GM10847 (cell line): ENCODE measurements around the gene SPATA13.
"Not testable (repeated sequence)": the region's sequence is repeated elsewhere in the genome, so short reads cannot be mapped to it uniquely, and the experiment has no call there.

Source experiments
- POLR2A ChIP-seq: IDR thresholded peaks from 2 replicates; pipeline ENCODE4 v1.6.1; 2011; ENCODE audit not compliant: insufficient read length; ENCODE audit errors: extremely low read depth

The SPATA13 gene

DNA sequence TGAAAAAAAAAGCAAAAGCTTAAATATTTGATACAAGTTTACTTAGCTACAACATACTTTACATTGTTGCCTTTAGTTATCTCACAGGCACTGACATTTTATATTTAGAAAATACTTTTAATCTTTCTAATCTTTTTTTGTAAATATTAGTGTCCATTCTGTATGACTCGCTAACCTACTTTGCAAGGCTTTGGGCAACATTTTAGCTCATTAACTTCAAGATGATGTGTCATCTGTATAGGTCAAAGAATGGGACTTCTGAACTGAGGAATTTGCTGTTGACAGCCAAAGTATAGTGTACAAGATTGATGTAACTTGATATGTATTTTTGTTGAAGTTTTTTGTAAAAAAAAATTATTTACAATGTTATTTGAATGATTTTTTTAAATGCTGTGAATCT, 146.1 kb downstream of the SPATA13 start:
- no peak for TF ChIP-seq POLR2A

DNA sequence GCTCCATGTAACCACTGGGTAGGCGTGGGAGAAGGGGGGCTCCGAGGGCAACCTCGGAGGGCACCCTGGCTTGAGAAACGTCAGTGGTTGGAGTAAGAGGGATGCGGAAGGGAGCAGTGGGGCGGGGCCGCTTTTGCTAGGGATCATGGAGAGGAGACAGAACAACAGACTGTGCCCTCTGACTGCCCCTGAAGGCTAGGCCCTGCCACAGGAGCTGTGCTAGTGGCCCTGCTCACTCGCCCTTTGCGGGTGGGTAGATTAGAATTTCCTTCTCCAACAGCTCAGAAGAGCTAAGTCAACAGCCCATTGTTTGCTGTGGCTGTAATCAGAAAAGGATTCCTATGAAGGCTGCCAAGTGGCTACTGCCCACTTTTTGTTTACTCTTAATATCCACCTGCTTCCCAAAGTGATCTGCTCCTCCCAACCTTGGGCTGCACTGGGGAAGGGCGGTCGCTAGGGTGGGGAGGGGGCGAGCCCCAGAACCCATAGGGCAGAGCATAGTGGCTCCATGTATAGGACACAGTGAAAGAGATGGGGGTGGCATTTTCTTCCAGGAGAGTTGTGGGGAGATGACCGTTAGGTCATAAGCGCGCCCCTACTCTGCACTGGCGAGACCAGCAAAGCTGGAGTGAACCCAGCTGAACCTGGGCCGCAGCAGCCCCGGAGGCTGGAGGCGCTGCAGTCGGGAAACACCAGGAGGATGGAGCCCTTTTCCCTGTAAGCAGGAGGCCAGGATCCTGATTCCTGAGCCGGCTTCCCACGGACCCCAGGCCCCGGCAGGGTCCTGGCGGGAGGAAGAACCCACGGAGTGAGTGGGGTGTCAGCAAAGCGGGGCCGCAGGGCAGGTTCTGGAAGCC, 146.9 kb downstream of the SPATA13 start:
- TF ChIP-seq POLR2A: no peak

DNA sequence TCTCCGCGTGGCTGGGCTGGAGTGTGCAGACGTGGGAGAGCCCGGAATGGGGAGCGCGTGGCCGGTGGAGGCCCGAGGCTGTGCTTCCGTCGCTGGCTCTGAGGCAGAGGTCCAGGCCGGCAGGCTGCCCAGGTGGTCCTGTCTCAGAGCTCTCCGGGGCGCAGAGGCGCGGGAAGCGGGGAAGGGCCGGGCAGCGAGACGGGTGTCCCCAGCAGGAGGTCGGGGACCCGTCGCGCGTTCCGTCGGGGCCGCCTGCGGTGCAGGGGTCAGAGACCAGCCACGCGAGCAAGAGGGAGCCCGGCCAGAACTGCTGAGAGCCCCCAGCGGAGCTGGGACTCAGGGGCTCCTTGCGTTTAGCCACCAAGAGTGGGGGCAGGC, 147.5 kb downstream of the SPATA13 start:
- no peak for TF ChIP-seq POLR2A

- TF ChIP-seq POLR2A: no peak
Observed at GRCh38 chr13:24308488-24309020, 148.0 kb downstream of the SPATA13 start.

- TF ChIP-seq POLR2A: not testable (repeated sequence)
Observed at GRCh38 chr13:24309300-24309699, 148.8 kb downstream of the SPATA13 start, which contains the start of gene C1QTNF9. Gene C1QTNF9 (plus strand): TSS chr13:24309580. CDS start chr13:24316004, 6,424 bp downstream.

GRCh38 chr13:24313439-24313838, 152.9 kb downstream of the SPATA13 start:
- no peak for TF ChIP-seq POLR2A

DNA sequence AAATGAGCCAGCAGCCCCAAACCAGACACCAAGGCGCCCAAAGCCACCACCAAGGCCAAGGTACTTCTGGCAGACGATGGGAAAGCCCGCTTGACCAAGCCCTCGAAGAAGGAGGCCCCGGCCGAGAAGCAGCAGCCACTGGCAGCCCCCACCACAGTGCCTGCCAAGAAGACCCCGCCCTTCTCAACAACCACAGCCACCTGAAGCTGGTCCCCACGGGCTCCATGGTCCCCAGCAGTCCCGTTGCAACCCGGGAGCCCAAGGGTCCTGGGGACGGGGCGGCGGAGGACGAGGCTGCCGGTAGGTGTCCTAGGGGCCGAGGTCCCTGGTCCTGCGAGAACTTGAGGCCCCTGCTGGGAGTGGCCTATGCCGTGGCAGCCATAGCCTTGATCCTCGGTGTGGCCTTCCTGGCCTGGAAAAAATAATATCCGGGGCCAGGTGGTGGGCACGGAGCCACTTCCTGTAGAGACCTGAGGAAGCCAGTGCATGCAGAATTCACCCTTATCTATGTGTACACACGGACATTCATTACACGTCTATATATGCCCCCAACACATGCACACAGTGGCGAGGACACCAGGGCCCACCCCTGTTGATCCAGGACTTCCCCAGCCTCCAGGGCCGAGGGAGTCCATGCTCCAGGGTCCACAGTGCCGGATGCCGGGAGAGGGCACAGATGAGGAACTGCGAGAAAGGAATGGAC, 162.7 kb downstream of the SPATA13 start:
- TF ChIP-seq POLR2A: no peak

- no peak for TF ChIP-seq POLR2A
Observed at GRCh38 chr13:24323739-24324075, 163.2 kb downstream of the SPATA13 start.

GRCh38 chr13:24328145-24328544, 167.6 kb downstream of the SPATA13 start:
- no peak for TF ChIP-seq POLR2A

GRCh38 chr13:24338721-24339120, 178.2 kb downstream of the SPATA13 start:
- TF ChIP-seq POLR2A: no peak

DNA sequence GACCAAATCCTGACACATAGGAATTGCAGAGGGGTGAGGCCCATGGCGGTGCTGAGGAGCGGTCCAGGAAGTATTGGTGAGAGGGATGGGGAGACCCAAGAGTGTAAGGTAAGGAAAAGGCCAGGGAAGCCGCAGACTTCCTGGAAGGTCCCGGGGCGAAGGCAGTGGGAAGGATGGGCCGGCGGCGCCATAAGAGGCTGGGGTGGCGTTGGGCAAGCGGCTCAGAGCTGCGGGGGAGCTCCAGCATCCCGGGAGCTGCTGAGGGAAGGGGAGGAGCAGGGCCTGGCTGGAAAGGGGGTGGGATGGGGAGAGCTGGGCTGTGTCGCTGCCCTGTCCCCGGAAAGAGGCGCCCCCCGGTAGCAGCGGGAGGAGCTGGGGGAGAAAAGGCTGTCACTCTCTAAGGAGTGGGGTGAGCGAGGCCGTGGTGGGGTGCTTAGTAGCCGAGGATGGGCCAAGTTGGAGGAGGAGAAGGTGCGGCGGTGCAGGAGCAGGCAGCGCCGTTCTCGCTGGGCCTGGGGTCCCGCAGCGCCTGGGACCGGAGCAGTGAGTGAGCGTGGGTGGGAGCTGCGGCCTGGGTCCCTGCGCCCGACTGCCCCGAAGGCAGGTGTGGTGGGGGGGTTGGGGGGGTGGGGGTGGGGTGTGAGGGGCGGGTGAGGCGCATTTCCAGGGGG, 179.6 kb downstream of the SPATA13 start:
- TF ChIP-seq POLR2A: no peak

DNA sequence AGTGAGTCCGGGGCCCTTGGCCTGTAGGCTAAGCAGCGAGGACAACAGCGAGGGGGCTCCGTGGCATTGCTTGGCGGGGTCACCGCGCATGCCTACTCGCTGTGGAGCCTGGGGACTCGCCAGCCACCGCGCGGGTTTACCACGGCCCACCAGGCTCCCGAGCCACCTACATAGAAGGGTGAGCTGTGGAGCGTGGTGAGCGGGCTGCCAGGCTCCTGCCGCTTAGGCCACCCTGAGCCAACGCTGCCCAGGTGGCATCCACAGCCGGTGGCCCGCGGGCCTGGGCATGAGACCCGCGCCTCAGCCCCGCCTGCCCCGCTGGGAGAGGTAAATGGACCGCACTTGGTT, 180.1 kb downstream of the SPATA13 start:
- TF ChIP-seq POLR2A: no peak

DNA sequence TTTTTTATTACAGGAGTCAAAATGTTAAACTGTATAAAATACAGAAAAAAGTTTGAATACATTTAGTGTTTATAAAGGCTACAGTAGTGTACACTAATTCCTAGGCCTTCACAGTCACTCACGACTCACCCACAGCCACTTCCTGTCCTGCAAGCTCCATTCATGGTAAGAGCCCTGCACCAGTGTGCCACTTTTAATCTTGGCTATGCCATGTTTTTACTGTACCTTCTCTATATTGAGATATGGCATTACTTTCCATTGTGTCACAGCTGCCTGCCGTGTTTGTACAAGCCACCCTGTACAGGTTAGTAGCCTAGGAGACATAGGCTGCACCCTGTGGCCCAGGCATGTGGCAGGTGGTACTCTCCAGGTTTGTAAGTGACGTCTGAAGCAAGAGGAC, 180.9 kb downstream of the SPATA13 start:
- no peak for TF ChIP-seq POLR2A

GRCh38 chr13:24348385-24348784, 187.9 kb downstream of the SPATA13 start:
- no peak for TF ChIP-seq POLR2A

DNA sequence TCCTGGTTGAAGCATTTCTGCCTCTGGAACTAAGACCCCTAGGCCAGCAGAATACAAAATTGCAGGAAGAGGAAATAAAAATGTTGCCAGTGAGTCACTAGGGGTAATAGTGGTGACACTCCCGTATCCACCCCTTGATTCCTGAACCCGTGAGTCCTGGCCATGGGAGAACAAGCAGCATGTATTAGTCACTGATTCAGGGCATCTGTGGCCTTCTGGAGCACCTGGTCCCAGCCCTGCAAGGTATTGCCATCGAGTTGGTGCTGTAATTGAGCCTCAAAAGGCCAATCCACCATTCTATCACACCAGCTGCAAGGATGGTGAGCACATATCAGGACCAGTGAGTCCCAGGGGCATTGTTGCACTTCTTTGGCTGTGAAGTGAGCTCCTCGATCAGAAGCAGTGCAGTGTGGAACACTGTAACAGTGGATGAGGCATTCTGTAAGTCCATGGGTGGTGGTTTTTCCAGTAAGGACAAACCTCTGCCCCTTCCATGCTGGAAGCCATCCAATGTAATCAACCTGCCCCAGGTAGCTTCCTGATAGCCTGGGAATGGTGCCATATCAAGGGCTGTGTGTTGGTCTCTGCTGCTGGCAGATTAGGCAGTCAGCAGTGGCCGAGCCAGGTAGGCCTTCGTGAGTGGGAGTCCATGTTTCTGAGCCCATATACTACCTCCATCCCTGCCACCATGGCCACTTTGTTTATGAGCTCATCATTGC, 188.4 kb downstream of the SPATA13 start:
- TF ChIP-seq POLR2A: no peak
